SU-DHL-6 (cell line): Measurements from ENCODE around the gene MAML2.

ENCODE experiments used
- H2AFZ ChIP-seq: fragments of 200-600 bp; sonication (generic); 2 replicates; pipeline ENCODE4 v1.6.1; 2014; ENCODE audit warnings: low read depth, mild to moderate bottlenecking, moderate library complexity, mixed read lengths, antibody characterized with exemption, low read length; ENCODE audit not compliant: severe bottlenecking
- H3F3A ChIP-seq: fragments of 200-600 bp; shearing (Covaris generic); 2 replicates; pipeline ENCODE4 v1.6.0; 2016; ENCODE audit warnings: antibody characterized with exemption, mild to moderate bottlenecking; ENCODE audit not compliant: insufficient read depth
- H3K27ac ChIP-seq: fragments of 200-600 bp; sonication (generic); 2 replicates; pipeline ENCODE4 v1.5.1; 2016; ENCODE audit warnings: low read depth, mild to moderate bottlenecking, low read length, moderate library complexity, mixed read lengths
- H3K27me3 ChIP-seq: fragments of 200-600 bp; sonication (generic), shearing (Covaris generic); 2 replicates; pipeline ENCODE4 v1.6.0; 2014; ENCODE audit warnings: mild to moderate bottlenecking, low read length
- H3K36me3 ChIP-seq: fragments of 200-600 bp; sonication (generic); 2 replicates; pipeline ENCODE4 v1.6.1; 2014; ENCODE audit warnings: mild to moderate bottlenecking, low read length, mixed read lengths
- H3K4me2 ChIP-seq: fragments of 300-600, 200-600 bp; shearing (Covaris generic), sonication (generic); 2 replicates; pipeline ENCODE4 v1.6.0; 2014; ENCODE audit warnings: low read length, low read depth, mild to moderate bottlenecking; ENCODE audit not compliant: poor library complexity, severe bottlenecking
- H3K4me3 ChIP-seq: fragments of 200-600 bp; sonication (generic); 2 replicates; pipeline ENCODE4 v1.5.1; 2014; ENCODE audit warnings: antibody characterized with exemption, low read length, mild to moderate bottlenecking, mixed read lengths; ENCODE audit not compliant: insufficient read depth, poor library complexity, severe bottlenecking
- H3K79me2 ChIP-seq: fragments of 200-600 bp; sonication (generic); 2 replicates; pipeline ENCODE4 v1.6.1; 2014; ENCODE audit warnings: mild to moderate bottlenecking, low read length, moderate library complexity; ENCODE audit not compliant: insufficient read depth
- H3K9ac ChIP-seq: fragments of 200-600 bp; sonication (generic); 2 replicates; pipeline ENCODE4 v1.7.0; 2014; ENCODE audit warnings: mild to moderate bottlenecking, low read length
- H3K9me2 ChIP-seq: fragments of 200-600 bp; sonication (generic); replicated peaks from 2 replicates; pipeline ENCODE4 v1.6.1; 2014; ENCODE audit warnings: low read length; ENCODE audit not compliant: insufficient read depth
- H3K9me3 ChIP-seq: fragments of 200-600 bp; sonication (generic); 2 replicates; pipeline ENCODE4 v1.6.1; 2014; ENCODE audit warnings: low read length, mixed read lengths; ENCODE audit not compliant: insufficient read depth
- H4K20me1 ChIP-seq: fragments of 200-600 bp; sonication (generic); 2 replicates; pipeline ENCODE4 v1.6.1; 2014; ENCODE audit warnings: low read depth, mild to moderate bottlenecking, antibody characterized with exemption, low read length, moderate library complexity, mixed read lengths
- CTCF ChIP-seq: fragments of 200-600 bp; sonication (generic); IDR thresholded peaks from one replicate; pipeline ENCODE4 v1.5.1; 2017; ENCODE audit warnings: antibody characterized with exemption, mild to moderate bottlenecking, low read length, moderate library complexity; ENCODE audit not compliant: insufficient read depth, poor library complexity, severe bottlenecking
- EZH2phosphoT487 ChIP-seq: fragments of 200-600 bp; sonication (generic), shearing (Covaris generic); conservative IDR thresholded peaks from 2 replicates; pipeline ENCODE4 v1.6.1; 2018; ENCODE audit warnings: mild to moderate bottlenecking, antibody characterized with exemption, low read length, moderate library complexity, mixed read lengths

MAML2 gene

GRCh38 chr11:96114178-96115064 is 228.6 kb downstream of the MAML2 start:
- no peak overlapping the region for H3K9ac ChIP-seq
- H3K9me3 ChIP-seq, result no peaks in the 10 kb centered on the region
- H3F3A ChIP-seq, result no peaks in the 10 kb centered on the region

GRCh38 chr11:96113193-96113681 is 229.8 kb downstream of the MAML2 start:
- H3K27ac ChIP-seq, result no peak overlapping the region
- H3F3A ChIP-seq, result no peaks in the 10 kb centered on the region
- H3K27me3 ChIP-seq, result no peaks in the 10 kb centered on the region
- H3K9ac ChIP-seq, result no peak overlapping the region
- no peaks in the 10 kb centered on the region for H4K20me1 ChIP-seq
- H2AFZ ChIP-seq, result no peak overlapping the region
- no peaks in the 10 kb centered on the region; the same call in 1 of the 2 replicates for H3K36me3 ChIP-seq
- no peak overlapping the region for H3K4me2 ChIP-seq
- no peaks in the 10 kb centered on the region for H3K9me3 ChIP-seq
- no peak overlapping the region for H3K4me3 ChIP-seq
- no peaks in the 10 kb centered on the region for H3K79me2 ChIP-seq
- no peak for TF ChIP-seq EZH2phosphoT487
- no peak for TF ChIP-seq CTCF
- H3K9me2 ChIP-seq, result no peaks in the 10 kb centered on the region

More at GRCh38 chr11:96114178-96115064, 228.6 kb downstream of the MAML2 start:
- H3K27me3 ChIP-seq, result no peaks in the 10 kb centered on the region
- no peak overlapping the region for H2AFZ ChIP-seq
- no peak overlapping the region for H3K27ac ChIP-seq
- H3K79me2 ChIP-seq, result no peaks in the 10 kb centered on the region
- TF ChIP-seq EZH2phosphoT487, result no peak
- no peak for TF ChIP-seq CTCF
- no peaks in the 10 kb centered on the region for H4K20me1 ChIP-seq
- H3K36me3 ChIP-seq, result no peaks in the 10 kb centered on the region; the same call in 1 of the 2 replicates
- H3K4me3 ChIP-seq, result no peak overlapping the region
- no peak overlapping the region for H3K4me2 ChIP-seq
- no peaks in the 10 kb centered on the region for H3K9me2 ChIP-seq

GRCh38 chr11:96112192-96113128 is 230.5 kb downstream of the MAML2 start:
- H3F3A ChIP-seq, result no peaks in the 10 kb centered on the region
- no peak overlapping the region for H2AFZ ChIP-seq
- H3K4me3 ChIP-seq, result no peak overlapping the region
- H3K9ac ChIP-seq, result no peak overlapping the region
- H3K9me2 ChIP-seq, result no peaks in the 10 kb centered on the region
- H3K27me3 ChIP-seq, result no peaks in the 10 kb centered on the region
- TF ChIP-seq CTCF (no peak), EZH2phosphoT487 (no peak)
- no peaks in the 10 kb centered on the region for H3K79me2 ChIP-seq
- H3K36me3 ChIP-seq, result no peaks in the 10 kb centered on the region; the same call in 1 of the 2 replicates
- no peak overlapping the region for H3K4me2 ChIP-seq
- H4K20me1 ChIP-seq, result no peaks in the 10 kb centered on the region
- no peak overlapping the region for H3K27ac ChIP-seq
- H3K9me3 ChIP-seq, result no peaks in the 10 kb centered on the region
